HG03571 (cell line): ENCODE measurements around the gene ZDHHC11B.

ENCODE experiments used
- ATAC-seq: cut with Tn5 transposase; IDR thresholded peaks from one replicate; pipeline ENCODE4 v1.9.1; 2021; ENCODE audit not compliant: unreplicated experiment

Gene ZDHHC11B

GRCh38 chr5:664343-664993 is 120.1 kb downstream of the ZDHHC11B start:
- no peak for ATAC-seq

- no peak for ATAC-seq
Measured at GRCh38 chr5:663436-664342, 120.8 kb downstream of the ZDHHC11B start.

- ATAC-seq = no peak
Measured at GRCh38 chr5:662751-663435, 121.6 kb downstream of the ZDHHC11B start.

DNA sequence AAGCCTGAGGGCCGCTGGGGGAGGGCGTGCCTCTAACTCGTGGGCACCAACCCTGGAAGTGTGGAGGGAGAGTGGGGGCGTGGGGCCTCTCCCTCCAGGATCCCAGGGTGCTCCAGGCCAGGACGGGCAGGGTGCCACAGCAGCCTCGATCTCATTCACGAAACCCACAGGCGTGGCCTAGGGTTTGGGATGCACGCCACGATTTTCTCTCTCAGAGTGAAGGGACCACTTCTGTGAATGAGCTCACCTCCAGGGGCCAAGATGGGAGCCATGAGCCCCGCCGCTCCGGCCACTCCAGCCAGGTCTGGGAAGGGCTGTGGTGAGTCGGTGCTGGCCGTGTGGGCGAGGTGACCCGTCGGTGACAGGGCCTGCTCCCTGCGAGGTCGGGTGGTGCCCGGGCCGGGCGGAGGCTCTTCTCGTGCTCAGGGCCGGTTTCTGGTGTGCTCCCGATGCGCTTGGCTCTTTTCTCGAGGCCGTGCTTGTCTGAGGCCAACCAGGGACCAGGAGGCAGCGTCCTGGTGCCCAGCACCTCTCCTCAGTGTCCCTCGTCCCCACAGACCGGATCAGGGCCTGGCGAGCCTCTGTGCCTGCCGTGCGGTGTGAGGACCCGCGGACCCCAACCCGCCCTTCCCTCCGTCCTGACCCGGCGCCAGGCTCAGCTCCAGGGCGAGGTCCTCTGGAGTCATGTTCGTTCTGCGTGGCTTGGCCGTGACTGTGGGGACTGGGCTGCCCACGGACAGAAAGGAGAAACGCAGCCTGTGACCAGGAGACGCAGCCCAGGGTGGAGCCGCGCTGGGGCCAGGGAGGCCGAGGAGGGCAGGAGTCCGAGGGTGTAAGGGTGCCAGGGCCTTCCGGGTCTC is 122.4 kb downstream of the ZDHHC11B start:
- no peak for ATAC-seq

DNA sequence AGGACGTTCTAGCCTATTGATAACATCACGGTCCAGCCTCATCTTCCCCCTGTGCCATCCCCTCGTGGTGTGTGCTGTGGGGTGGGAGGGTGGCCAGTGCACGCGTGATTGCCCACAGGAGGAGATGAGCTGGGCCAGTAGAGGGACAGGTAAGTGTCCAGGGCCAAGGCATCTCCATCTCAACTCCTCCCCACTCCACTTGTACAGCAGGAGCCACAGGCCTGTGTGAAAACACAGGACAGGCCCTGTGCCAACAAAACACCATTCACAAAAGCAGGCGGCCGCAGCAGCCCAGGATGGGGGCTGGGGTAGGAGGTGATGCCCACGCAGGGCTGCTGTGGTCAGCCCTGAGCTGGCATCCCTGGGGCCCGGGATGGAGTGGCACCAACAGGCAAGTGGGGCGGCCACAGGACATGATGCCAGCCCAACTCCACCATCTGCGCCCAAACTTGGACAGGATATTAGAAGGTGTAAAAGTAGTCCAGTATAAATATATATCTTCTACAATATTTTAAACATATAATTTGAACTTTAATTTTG is 124.0 kb downstream of the ZDHHC11B start:
- ATAC-seq = no peak
